ENCODE data around the gene PMPCA.

Gene PMPCA

GRCh38 chr9:136410500-136411287 is at the start of gene PMPCA, which contains the start of gene ENTR1:
TSS of gene PMPCA (plus strand) at chr9:136410658. CDS start at chr9:136410669, 11 bp downstream.
TSS of gene ENTR1 (minus strand) at chr9:136410614. CDS start at chr9:136410397, 217 bp downstream.
- DNase-seq = peak; percentile 91 to 95

GRCh38 chr9:136361047-136361753 is 49.3 kb upstream of the PMPCA start:
- no peak for DNase-seq

- no peak for DNase-seq
Observed at GRCh38 chr9:136361754-136362449, 48.6 kb upstream of the PMPCA start.

- no peak for DNase-seq
Observed at GRCh38 chr9:136362450-136362784, 48.0 kb upstream of the PMPCA start.

GRCh38 chr9:136363106-136363948 is 47.1 kb upstream of the PMPCA start, which contains the start of gene DNLZ:
TSS of gene DNLZ (minus strand) at chr9:136363744. CDS start at chr9:136363714, 30 bp downstream.
- peak; percentile 93 to 95 for DNase-seq

GRCh38 chr9:136363949-136364748 is 46.3 kb upstream of the PMPCA start:
- DNase-seq = no peak

- no peak for DNase-seq
Observed at GRCh38 chr9:136364942-136365774, 45.3 kb upstream of the PMPCA start.

GRCh38 chr9:136365775-136366222 is 44.7 kb upstream of the PMPCA start:
- peak in 1 of 2 donors; percentile 15 for DNase-seq

- DNase-seq = no peak
Observed at GRCh38 chr9:136366826-136367225, 43.6 kb upstream of the PMPCA start.

- no peak for DNase-seq
Observed at GRCh38 chr9:136367296-136368145, 42.9 kb upstream of the PMPCA start.

- no peak for DNase-seq
Observed at GRCh38 chr9:136368190-136368589, 42.3 kb upstream of the PMPCA start.

- DNase-seq = no peak
Observed at GRCh38 chr9:136370037-136370436, 40.4 kb upstream of the PMPCA start.

GRCh38 chr9:136370687-136371532 is 39.5 kb upstream of the PMPCA start:
- no peak for DNase-seq

- no peak for DNase-seq
Observed at GRCh38 chr9:136371533-136371880, 39.0 kb upstream of the PMPCA start.

GRCh38 chr9:136372006-136372405 is 38.5 kb upstream of the PMPCA start:
- DNase-seq = no peak

- DNase-seq = peak in 1 of 2 donors; percentile 51
Observed at GRCh38 chr9:136372561-136373299, 37.7 kb upstream of the PMPCA start.

- peak in 1 of 2 donors; percentile 45 for DNase-seq
Observed at GRCh38 chr9:136373300-136374182, 36.9 kb upstream of the PMPCA start, which contains the start of gene CARD9. TSS of gene CARD9 (minus strand) at chr9:136373669. CDS start at chr9:136372078, 1,591 bp downstream.
